ENCODE results near the gene SH3GL1.

SH3GL1 gene

DNA sequence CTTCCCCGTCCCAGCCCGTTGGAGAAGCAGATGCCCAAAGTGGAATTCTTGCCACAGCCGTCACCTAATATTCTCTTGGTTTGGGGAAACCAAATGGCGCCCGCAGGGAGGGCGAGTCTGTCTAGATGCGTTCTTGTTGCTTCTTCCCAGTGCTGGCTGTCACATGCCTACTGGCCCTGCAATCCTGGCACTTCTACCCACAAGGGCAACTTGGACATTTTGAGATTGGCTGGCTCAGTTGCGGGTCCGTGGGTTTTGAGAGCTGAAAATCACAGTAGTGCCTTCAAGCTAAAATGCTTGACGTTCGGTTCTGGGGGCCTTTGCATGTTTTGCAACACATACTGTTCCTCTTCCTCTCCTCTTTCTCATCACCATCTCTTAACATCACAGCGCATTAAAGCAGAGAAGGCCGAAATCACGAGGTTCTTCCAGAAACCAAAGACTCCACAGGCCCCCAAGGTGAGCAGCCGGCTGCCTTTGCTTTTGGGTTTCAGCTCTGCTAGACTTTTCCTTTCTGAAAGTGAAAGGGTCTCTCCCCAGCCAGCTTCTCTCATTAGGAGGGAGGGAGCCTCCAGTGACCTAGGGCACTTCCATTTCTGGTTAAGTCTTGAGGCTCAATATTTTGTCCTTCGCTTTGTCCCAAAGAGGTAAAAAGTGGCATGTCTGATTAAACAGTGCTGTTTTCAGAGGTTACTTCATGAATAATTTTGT is 23.2 kb upstream of the SH3GL1 start:
- no peaks in the 10 kb centered on the region for H3K4me1 ChIP-seq
- no peaks in the 10 kb centered on the region for H3K27me3 ChIP-seq (ENCODE audit: low read depth)
- peaks cover 80% of the 10 kb centered on the region for H3K36me3 ChIP-seq (replicated peaks)
- H3K9me3 ChIP-seq: no peaks in the 10 kb centered on the region
- in situ Hi-C loops (cut with MboI; ENCODE audit: low sequenced_read_pairs): no loop called here
- no peak for DNase-seq (ENCODE audit: low spot score in 2 of 2)
- H3K4me3 ChIP-seq: no peak overlapping the region

DNA sequence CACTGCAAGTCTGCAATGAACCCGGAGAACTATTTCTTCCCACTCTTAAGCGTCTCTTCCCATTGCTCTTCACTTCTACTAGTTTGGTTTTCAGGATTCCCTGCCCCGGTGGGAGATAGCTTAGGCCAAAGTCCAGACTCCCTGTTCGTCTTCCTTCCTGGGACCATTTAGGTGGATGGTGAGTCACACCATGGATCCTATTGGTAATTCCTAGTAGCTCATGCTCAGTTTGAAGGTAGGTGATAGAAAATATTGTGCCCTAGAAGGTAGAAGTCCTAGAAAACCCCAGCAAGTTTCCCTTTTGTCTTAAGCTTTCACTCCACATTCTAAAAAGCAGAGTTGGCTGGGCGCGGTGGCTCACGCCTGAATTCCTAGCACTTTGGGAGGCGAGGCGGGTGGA is 15.9 kb upstream of the SH3GL1 start:
- H3K9me3 ChIP-seq: no peaks in the 10 kb centered on the region
- H3K27me3 ChIP-seq (ENCODE audit: low read depth): no peaks in the 10 kb centered on the region
- H3K4me3 ChIP-seq: no peak overlapping the region
- in situ Hi-C loops (cut with MboI; ENCODE audit: low sequenced_read_pairs): no loop called here
- peaks cover 89% of the 10 kb centered on the region for H3K36me3 ChIP-seq (replicated peaks)
- DNase-seq (ENCODE audit: low spot score in 2 of 2): no peak
- peaks cover 2% of the 10 kb centered on the region; the same call in 1 of the 2 replicates for H3K4me1 ChIP-seq

DNA sequence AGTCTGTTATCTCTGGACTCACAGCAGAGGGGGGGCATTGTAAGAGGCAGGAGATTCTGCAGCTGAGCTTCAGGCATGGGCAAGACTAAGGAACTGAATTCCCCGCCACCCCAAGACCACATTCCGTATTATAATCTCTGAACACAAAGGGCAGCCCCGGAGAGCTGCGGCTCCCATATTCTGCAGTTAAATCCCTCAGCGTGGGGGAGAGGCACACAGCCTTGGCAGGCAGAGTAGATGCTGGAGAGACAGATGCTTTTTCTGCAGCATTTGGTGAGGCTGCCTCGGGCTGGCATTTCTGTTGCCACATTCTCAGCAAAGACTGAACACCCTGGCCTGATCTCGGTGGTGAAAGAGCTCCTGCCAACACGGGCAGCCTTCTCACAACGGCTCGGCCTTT is 15.0 kb upstream of the SH3GL1 start:
- peaks cover 89% of the 10 kb centered on the region for H3K36me3 ChIP-seq (replicated peaks)
- H3K27me3 ChIP-seq (ENCODE audit: low read depth): no peaks in the 10 kb centered on the region
- DNase-seq (ENCODE audit: low spot score in 2 of 2): no peak
- peaks cover 2% of the 10 kb centered on the region; the same call in 1 of the 2 replicates for H3K4me1 ChIP-seq
- no peak overlapping the region for H3K4me3 ChIP-seq
- in situ Hi-C loops (cut with MboI; ENCODE audit: low sequenced_read_pairs): no loop called here
- H3K9me3 ChIP-seq: no peaks in the 10 kb centered on the region

DNA sequence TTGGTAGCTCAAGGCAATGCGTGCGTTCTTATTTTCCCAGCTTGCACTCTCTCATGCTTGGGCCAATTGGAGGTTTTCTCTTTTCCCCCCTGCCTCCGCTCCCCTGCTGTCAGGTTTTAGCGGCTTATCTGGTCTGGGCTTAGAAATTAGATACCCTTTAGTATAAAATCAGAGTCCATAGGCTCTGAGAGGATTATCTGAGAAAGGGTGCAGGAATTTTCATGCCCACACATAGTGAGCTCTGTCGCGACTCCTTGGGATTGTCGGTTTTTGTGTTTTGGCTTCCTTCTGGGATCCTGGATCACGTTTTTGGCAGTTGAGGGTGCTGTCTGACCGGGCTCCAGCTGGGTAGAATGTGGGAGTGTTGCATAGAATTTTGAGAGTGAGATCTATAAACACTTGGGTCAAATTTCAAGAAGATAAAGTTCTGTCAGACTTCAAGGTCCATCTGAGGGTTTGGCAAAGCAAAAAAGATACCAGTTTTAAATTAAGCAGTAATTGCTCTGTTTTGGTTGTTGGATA is 14.5 kb upstream of the SH3GL1 start:
- H3K36me3 ChIP-seq (replicated peaks): peaks cover 89% of the 10 kb centered on the region
- H3K4me3 ChIP-seq: no peak overlapping the region
- in situ Hi-C loops (cut with MboI; ENCODE audit: low sequenced_read_pairs): no loop called here
- no peak for DNase-seq (ENCODE audit: low spot score in 2 of 2)
- H3K27me3 ChIP-seq (ENCODE audit: low read depth): no peaks in the 10 kb centered on the region
- H3K9me3 ChIP-seq: no peaks in the 10 kb centered on the region
- H3K4me1 ChIP-seq: peaks cover 2% of the 10 kb centered on the region; the same call in 1 of the 2 replicates

DNA sequence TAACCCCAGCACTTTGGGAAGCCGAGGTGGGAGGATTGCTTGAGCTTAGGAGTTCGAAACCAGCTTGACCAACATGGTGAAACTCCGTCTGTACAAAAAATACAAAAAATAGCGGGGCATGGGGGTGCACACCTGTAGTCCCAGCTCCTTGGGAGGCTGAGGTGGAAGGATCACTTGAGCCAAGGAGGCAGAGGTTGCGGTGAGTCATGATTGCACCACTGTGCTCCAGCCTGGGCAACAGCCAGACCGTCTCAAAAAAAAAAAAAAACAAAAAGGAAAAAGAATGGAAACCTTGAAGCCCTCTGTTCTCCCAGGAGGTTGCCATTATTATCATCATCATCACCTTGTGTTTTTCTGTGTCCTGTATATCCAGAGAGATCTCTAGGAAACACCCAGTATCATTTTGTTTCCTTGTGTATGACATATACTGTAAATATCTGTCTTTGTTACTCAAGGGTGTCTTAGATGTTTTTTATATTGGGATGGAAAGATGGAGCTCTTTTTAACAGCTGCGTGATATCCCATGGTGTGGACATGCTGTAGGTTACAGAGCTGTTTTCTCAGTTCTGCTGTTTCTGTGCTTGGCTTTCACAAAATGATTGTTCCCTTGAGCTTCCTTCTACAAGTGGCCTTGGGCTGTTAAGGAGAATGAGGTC is 13.9 kb upstream of the SH3GL1 start:
- H3K4me3 ChIP-seq: no peak overlapping the region
- in situ Hi-C loops (cut with MboI; ENCODE audit: low sequenced_read_pairs): no loop called here
- no peaks in the 10 kb centered on the region for H3K27me3 ChIP-seq (ENCODE audit: low read depth)
- no peaks in the 10 kb centered on the region for H3K9me3 ChIP-seq
- no peak for DNase-seq (ENCODE audit: low spot score in 2 of 2)
- H3K4me1 ChIP-seq: peaks cover 2% of the 10 kb centered on the region; the same call in 1 of the 2 replicates
- peaks cover 89% of the 10 kb centered on the region for H3K36me3 ChIP-seq (replicated peaks)

DNA sequence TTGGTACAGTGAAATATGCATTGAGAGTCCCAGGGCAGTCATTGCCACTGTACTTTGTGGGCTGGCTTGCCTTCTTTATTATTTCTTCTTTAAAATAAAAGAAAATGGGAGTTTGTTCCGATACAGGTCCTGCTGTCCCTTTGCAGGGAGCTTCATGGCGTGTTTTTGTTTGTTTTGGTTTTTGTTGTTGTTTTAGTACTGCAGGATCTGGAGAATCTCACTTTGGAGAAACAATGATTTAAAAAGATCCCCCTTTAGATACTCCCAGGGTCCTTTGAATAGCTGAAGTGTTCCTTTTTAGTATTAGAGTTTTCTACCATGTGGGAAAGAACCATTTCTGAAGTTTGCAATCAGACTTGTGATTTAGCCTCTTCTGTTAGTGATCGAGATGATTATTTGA is 13.2 kb upstream of the SH3GL1 start:
- in situ Hi-C loops (cut with MboI; ENCODE audit: low sequenced_read_pairs): no loop called here
- no peak for DNase-seq (ENCODE audit: low spot score in 2 of 2)
- Histone ChIP-seq H3K4me3 (no peak overlapping the region), H3K36me3 (replicated peaks) (peaks cover 90% of the 10 kb centered on the region), H3K9me3 (no peaks in the 10 kb centered on the region), H3K27me3 (ENCODE audit: low read depth) (no peaks in the 10 kb centered on the region), H3K4me1 (peaks cover 2% of the 10 kb centered on the region; the same call in 1 of the 2 replicates)

DNA sequence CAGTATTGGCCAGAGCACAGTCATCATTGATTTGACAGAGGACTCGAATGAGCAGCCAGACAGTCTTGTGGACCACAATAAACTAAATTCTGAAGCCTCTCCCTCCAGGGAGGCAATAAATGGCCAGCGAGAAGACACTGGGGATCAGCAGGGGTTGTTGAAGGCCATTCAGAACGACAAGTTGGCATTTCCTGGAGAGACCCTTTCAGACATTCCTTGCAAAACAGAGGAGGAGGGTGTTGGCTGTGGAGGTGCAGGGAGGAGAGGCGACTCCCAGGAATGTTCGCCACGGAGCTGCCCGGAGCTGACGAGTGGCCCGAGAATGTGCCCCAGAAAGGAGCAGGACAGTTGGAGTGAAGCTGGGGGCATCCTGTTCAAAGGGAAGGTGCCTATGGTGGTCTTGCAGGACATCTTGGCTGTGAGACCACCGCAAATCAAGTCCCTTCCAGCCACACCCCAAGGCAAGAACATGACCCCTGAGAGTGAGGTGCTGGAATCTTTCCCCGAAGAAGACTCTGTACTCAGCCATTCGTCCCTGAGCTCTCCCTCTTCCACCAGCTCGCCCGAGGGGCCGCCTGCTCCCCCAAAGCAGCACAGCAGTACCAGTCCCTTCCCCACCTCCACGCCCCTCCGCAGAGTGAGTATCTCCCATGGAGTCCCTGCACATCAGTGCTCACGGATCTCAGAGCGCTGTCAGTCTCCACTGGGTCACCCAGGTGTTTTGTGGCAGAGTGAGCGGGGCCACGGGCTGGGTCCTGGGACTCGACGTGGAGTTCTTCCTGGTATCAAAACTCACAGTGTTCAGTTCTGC is 9.0 kb upstream of the SH3GL1 start:
- Histone ChIP-seq H3K36me3 (replicated peaks) (peaks cover 88% of the 10 kb centered on the region), H3K9me3 (no peaks in the 10 kb centered on the region), H3K4me3 (no peak overlapping the region), H3K27me3 (ENCODE audit: low read depth) (no peaks in the 10 kb centered on the region), H3K4me1 (peaks cover under 1% of the 10 kb centered on the region)
- in situ Hi-C loops (cut with MboI; ENCODE audit: low sequenced_read_pairs): no loop called here
- no peak for DNase-seq (ENCODE audit: low spot score in 2 of 2)

DNA sequence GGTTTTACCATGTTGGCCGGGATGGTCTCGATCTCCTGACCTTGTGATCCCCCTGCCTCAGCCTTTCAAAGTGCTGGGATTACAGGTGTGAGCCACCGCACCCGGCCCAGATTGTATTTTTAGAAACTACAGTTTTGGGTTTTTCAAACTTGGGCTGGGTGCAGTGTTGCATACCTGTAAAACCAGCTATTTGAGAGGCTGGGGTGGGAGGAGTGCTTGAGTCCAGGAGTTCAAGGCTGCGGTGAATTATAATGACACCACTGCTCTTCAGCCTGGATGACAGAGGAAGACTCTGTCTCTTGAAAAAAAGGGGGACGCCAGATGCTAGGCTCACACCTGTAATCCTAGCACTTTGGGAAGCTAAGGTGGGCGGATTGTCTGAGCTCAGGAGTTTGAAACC is 6.3 kb upstream of the SH3GL1 start:
- peaks cover 66% of the 10 kb centered on the region for H3K36me3 ChIP-seq (replicated peaks)
- no peaks in the 10 kb centered on the region for H3K9me3 ChIP-seq
- no peaks in the 10 kb centered on the region for H3K27me3 ChIP-seq (ENCODE audit: low read depth)
- DNase-seq (ENCODE audit: low spot score in 2 of 2): no peak
- in situ Hi-C loops (cut with MboI; ENCODE audit: low sequenced_read_pairs): no loop called here
- no peak overlapping the region for H3K4me3 ChIP-seq
- H3K4me1 ChIP-seq: peaks cover 9% of the 10 kb centered on the region

DNA sequence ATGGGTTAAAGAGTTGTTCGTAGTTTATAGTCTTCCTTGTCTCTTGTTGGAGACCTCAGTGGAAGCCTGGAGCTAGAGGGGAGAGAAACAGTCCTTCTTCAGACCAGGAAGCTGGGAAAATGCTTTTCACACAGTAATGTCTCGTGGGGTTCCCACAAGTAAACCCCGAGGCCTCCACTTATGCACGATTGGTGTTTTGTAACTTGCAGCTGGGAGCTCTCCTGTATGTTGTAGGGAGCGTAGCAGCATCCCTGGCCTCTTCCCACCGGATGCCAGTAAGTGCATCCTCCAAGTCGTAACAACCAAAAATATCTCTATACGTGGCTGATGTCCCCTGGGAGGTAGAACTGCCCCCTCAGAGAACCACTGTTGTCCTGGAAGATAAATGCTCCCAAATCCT is 5.6 kb upstream of the SH3GL1 start:
- Histone ChIP-seq H3K4me1 (peaks cover 11% of the 10 kb centered on the region), H3K9me3 (no peaks in the 10 kb centered on the region), H3K36me3 (replicated peaks) (peaks cover 61% of the 10 kb centered on the region), H3K27me3 (ENCODE audit: low read depth) (no peaks in the 10 kb centered on the region), H3K4me3 (no peak overlapping the region)
- in situ Hi-C loops (cut with MboI; ENCODE audit: low sequenced_read_pairs): no loop called here
- no peak for DNase-seq (ENCODE audit: low spot score in 2 of 2)

DNA sequence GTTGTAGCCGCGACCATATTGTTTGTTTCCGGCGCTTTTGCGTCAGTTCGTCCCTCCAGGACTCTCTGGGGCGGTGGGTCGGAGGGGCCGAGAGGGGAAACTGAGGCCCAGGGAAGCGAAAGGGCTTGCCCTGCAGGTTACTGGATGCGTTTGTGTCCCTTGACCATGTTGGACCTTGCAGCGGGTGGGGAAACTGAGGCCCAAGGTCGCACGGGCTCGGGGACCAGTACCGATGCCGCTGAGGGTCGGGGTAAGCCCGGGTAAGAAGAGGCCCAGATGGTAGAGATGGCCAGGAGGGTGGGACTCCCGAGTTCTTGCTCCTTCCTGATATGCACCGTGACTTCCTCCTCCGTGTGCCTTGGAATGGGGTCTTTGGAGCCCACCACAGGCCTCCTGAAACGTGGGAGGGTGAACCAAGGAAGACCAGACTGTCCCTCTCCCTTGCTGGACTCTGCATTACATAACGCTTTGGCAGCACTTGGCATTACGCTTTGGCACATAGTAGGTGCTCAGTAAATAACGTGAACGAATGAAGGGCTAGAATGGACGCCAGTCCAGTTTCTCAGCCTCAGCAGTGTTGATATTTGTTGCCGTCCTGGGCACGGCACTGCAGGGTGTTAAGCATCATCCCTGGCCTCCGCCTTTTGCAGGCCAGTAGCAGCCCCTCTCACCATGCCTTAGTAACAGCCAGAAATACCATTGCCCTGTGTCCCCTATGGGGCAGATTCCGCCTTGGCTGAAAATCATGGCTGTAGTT is 2.8 kb upstream of the SH3GL1 start:
- H3K4me1 ChIP-seq: peaks cover 11% of the 10 kb centered on the region
- DNase-seq (ENCODE audit: low spot score in 2 of 2): peak in 1 of 2 experiments; percentile 32
- peaks cover 41% of the 10 kb centered on the region for H3K36me3 ChIP-seq (replicated peaks)
- in situ Hi-C loops (cut with MboI; ENCODE audit: low sequenced_read_pairs): no loop called here
- H3K9me3 ChIP-seq: no peaks in the 10 kb centered on the region
- H3K27me3 ChIP-seq (ENCODE audit: low read depth): no peaks in the 10 kb centered on the region
- H3K4me3 ChIP-seq: peak overlapping the region; percentile 85

DNA sequence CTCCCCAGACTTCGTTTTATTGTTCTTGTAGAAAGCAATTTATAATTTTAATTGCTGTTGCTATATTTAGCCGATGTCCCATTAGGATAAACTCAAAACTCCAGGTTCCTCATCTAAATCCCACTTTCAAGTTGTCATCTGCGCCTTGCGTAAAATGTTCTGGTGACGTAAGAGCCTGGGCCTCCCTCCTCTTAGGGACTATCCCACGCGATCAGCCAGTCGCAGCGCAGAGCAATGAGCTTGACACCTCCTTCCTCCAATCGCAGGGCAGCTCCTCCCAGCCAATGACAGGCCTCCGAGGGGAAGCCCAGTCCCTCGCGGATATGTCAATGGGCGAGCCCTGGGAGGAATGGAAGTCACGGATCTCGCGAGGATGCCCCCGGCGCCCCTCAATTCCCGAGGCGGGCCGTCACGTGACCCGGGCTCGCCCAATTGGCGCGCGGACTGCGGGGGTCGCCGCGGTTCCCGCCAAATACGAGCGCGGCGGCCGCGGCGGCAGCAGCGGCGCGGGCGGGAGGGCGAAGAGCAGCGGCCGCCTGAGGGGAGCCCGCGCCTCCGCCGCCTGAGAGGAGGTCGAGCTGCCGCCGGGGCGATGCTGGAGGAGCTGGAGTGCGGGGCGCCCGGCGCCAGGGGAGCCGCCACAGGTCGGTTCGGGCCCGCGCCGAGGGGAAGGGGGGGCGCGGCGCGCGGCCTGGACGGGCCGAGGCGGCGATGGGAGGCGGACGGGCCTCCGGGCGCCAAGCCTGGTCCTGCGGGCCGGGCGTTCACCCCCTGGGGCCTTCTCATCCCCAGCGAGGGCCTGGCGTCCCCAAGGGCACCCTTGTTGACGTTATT is 2.0 kb upstream of the SH3GL1 start, which contains the start of gene CHAF1A:
Gene CHAF1A, plus strand, starts transcription at position 470 of the 834 bp plus-strand sequence. Its CDS starts 123 bp downstream, at position 593.
- Histone ChIP-seq H3K36me3 (replicated peaks) (peaks cover 37% of the 10 kb centered on the region), H3K4me1 (peaks cover 11% of the 10 kb centered on the region), H3K27me3 (ENCODE audit: low read depth) (no peaks in the 10 kb centered on the region), H3K9me3 (no peaks in the 10 kb centered on the region), H3K4me3 (peak within 1 kb of the TSS; percentile 85)
- in situ Hi-C loops (cut with MboI; ENCODE audit: low sequenced_read_pairs): no loop called here
- peak; percentile 98 to 100 for DNase-seq (ENCODE audit: low spot score in 2 of 2)

DNA sequence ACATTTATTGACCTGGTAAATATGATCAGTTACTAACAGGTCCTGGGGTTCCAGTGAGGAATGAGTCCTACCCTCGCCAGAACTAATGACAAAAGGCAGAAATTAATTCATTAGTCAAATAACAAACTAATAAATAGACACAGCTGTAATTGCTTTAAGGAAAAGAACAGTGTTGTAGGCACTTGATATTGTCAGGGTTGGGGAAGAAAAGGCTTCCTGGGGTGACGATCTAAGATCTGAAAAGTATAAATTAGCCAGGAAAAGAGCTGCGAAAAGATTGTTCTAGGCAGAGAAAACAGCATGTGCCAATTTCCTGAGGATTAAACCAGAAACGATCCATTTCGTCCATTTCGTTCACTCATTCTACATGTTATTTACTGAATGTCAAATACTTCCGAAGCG is 1.4 kb upstream of the SH3GL1 start:
- no peak for DNase-seq (ENCODE audit: low spot score in 2 of 2)
- H3K27me3 ChIP-seq (ENCODE audit: low read depth): no peaks in the 10 kb centered on the region
- in situ Hi-C loops (cut with MboI; ENCODE audit: low sequenced_read_pairs): no loop called here
- H3K9me3 ChIP-seq: no peaks in the 10 kb centered on the region
- H3K4me1 ChIP-seq: peaks cover 11% of the 10 kb centered on the region
- peak overlapping the region; percentile 30 for H3K4me3 ChIP-seq
- H3K36me3 ChIP-seq (replicated peaks): peaks cover 35% of the 10 kb centered on the region
